Adrenal gland (tissue), 12 donors: ENCODE measurements around the gene ECI2. TPM values are rescaled to one million over a fixed set of nuclear protein-coding genes. Genes with fewer than 3 reads are reported as not detected.
A peak's percentile ranks its signal among the peaks of the same experiment; 100 is the strongest.

ENCODE experiments used
- DNase-seq, 7 donors: peaks; one replicate each; pipeline ENCODE4 v3.0.0-alpha.2; 2019 to 2020
- H3K27ac ChIP-seq, 5 donors: fragments of 200-600 bp; sonication (generic) in 4 of 5; 1 replicate in 3 of 5; 2 replicates in 2 of 5; pipeline versions ENCODE4 v1.5.1 to v1.8.0; 2016 to 2020; ENCODE audit warnings: mild to moderate bottlenecking in 1 of 5
- H3K27me3 ChIP-seq: fragments of 200-600 bp; 2 replicates; pipeline ENCODE4 v1.8.0; 2021
- H3K36me3 ChIP-seq, 2 donors: fragments of 200-600 bp; replicated peaks in 1 of 2; 1 replicate in 1 of 2; 2 replicates in 1 of 2; pipeline versions ENCODE4 v1.5.1 to v1.8.0; 2018 to 2022
- H3K4me1 ChIP-seq, 2 donors: fragments of 200-600 bp; replicated peaks in 1 of 2; 1 replicate in 1 of 2; 2 replicates in 1 of 2; pipeline versions ENCODE4 v1.5.1 to v1.8.0; 2018 to 2021
- H3K4me3 ChIP-seq, 4 donors: fragments of 200-600 bp; sonication (generic) in 3 of 4; one replicate each; pipeline ENCODE4 v1.5.1; 2016 to 2018
- H3K9me3 ChIP-seq, 3 donors: fragments of 200-600 bp; sonication (generic) in 1 of 3; replicated peaks in 1 of 3; 1 replicate in 2 of 3; 2 replicates in 1 of 3; pipeline versions ENCODE4 v1.5.1 to v1.8.0; 2016 to 2021
- CTCF ChIP-seq, 6 experiments: fragments of 450-650 bp in 4 of 6; fragments of 200-600 bp in 2 of 6; sonication (generic) in 1 of 6; IDR thresholded peaks; 1 replicate in 5 of 6; 2 replicates in 1 of 6; pipeline versions ENCODE4 v1.5.1 to v1.8.0; 2016 to 2021; ENCODE audit warnings: antibody characterized with exemption in 6 of 6, mild to moderate bottlenecking in 2 of 6, moderate library complexity in 1 of 6
- POLR2A ChIP-seq, 2 donors: fragments of 450-650 bp; IDR thresholded peaks; one replicate each; pipeline ENCODE4 v1.6.1; 2017; ENCODE audit warnings: antibody characterized with exemption in 2 of 2, mild to moderate bottlenecking in 2 of 2, moderate library complexity in 1 of 2
- WGBS, 4 donors: extraction: QIAGEN DNeasy Blood & Tissue Kit in 2 of 4; methylation state at CpG; one replicate each; pipeline versions ENCODE4 v1.1.5 to v1.1.7; 2013 to 2017; 5-methylcytosine and 5-hydroxymethylcytosine counted together
- intact Hi-C, 2 donors: fragments of 100-400 bp; cut with DNase I; formaldehyde crosslinking; loops; one replicate each; pipeline versions ENCODE4 v1.14.1 to v1.15.0; 2022 to 2023
- polyA plus RNA-seq, 3 donors: library from polyadenylated mRNA; stranded (reverse); fragments of 200-250 nt in 2 of 3; fragments of 350-450 nt in 1 of 3; fragmentation: Illumina TruSeq in 1 of 3; extraction: RNeasy Lipid Tissue Mini Kit (QIAGEN cat#74804) in 1 of 3; gene quantifications; one replicate each; pipeline ENCODE4 v1.2.3, GENCODE V29; 2013 to 2014
- total RNA-seq, 9 donors: library from RNA; depleted of rRNA in 4 of 9; stranded (reverse); fragments of >200 nt in 4 of 9; fragments of 120-200 nt in 1 of 9; fragmentation: NEBNext Ultra II Directional in 1 of 9; extraction: Animal tissue kit (Norgen Biotek cat#: 25700) in 1 of 9; gene quantifications; one replicate each; pipeline versions ENCODE4 v1.1.0 to v1.2.4, GENCODE V29; 2013 to 2023
- donor health status: healthy with polysubstance abuse.
- donor health status: Bipolar disorder and iron deficiency.
- donor health status: DM: yes; HTN: yes; CAD: no.
- donor health status: DM: no; HTN: no; CAD: no.
- donor health status: DM: no; HTN: no; CAD: no.
- donor health status: DM: yes; HTN: yes; CAD: no.

ECI2 gene
- total and polyA plus RNA-seq, 12 donors: 40.1 to 516 (median 158) TPM

- no peaks in the 10 kb centered on the region for H3K27me3 ChIP-seq
- H3K9me3 ChIP-seq: no peaks in the 10 kb centered on the region
- H3K36me3 ChIP-seq: no peaks in the 10 kb centered on the region
- TF ChIP-seq CTCF (IDR thresholded peaks at IDR 0.05): no peak
- no peak for TF ChIP-seq POLR2A (IDR thresholded peaks at IDR 0.05)
- H3K27ac ChIP-seq: no peak overlapping the region
- H3K4me3 ChIP-seq: no peak overlapping the region
- no peak for DNase-seq
- WGBS, 4 donors: 89 to 100% (median 92%) methylated on average over 1 of the region's 1 CpG
- peaks cover 8 to 25% of the 10 kb centered on the region in 2 donors for H3K4me1 ChIP-seq
- intact Hi-C loops: no loop called here
These were observed 27.0 kb upstream of the ECI2 start for GRCh38 chr6:4162370-4162769.

DNA sequence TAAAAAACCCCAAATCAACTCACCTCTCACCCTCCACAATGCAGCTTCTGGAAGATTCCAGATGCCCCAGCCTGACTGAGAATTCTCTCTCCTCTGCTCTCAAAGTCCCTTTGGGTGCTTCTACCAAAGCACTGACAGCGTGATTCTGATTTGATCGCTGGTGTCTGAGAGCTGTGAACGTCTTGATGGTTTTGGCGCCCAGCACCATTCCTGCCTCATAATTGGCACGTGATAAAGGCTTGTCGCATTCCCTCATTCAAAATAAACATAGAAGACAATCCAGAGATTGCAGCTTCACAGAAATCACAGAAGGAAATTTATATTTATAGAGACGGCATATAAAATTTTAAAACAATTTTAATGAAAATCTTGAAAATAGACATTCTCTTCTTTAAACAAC lies 24.1 kb upstream of the ECI2 start:
- TF ChIP-seq POLR2A (IDR thresholded peaks at IDR 0.05) (no peak), CTCF (IDR thresholded peaks at IDR 0.05) (no peak)
- DNase-seq: no peak
- H3K27ac ChIP-seq: no peak overlapping the region
- 90 to 96% (median 94%) methylated on average over 7 of the region's 7 CpGs for WGBS, 4 donors
- H3K36me3 ChIP-seq: no peaks in the 10 kb centered on the region
- peaks cover 4 to 23% of the 10 kb centered on the region in 2 donors for H3K4me1 ChIP-seq
- H3K9me3 ChIP-seq: no peaks in the 10 kb centered on the region
- intact Hi-C loops: loop anchor here (10.0 kb wide), 1 partner anchor 105 kb away; no protein-coding TSS in a partner anchor
- H3K4me3 ChIP-seq: no peak overlapping the region
- no peaks in the 10 kb centered on the region for H3K27me3 ChIP-seq

GRCh38 chr6:4157506-4157905 lies 22.1 kb upstream of the ECI2 start:
- 79 to 84% (median 81%) methylated on average over 12 of the region's 12 CpGs for WGBS, 4 donors
- H3K27ac ChIP-seq: no peak overlapping the region
- no peaks in the 10 kb centered on the region for H3K9me3 ChIP-seq
- H3K27me3 ChIP-seq: no peaks in the 10 kb centered on the region
- no peaks in the 10 kb centered on the region for H3K36me3 ChIP-seq
- H3K4me3 ChIP-seq: no peak overlapping the region
- intact Hi-C loops: loop anchor here (10.0 kb wide), 1 partner anchor 103 kb away; no protein-coding TSS in a partner anchor
- peaks cover 0 to 4% of the 10 kb centered on the region in 2 donors for H3K4me1 ChIP-seq
- no peak for DNase-seq
- TF ChIP-seq POLR2A (IDR thresholded peaks at IDR 0.05) (no peak), CTCF (IDR thresholded peaks at IDR 0.05) (no peak)

DNA sequence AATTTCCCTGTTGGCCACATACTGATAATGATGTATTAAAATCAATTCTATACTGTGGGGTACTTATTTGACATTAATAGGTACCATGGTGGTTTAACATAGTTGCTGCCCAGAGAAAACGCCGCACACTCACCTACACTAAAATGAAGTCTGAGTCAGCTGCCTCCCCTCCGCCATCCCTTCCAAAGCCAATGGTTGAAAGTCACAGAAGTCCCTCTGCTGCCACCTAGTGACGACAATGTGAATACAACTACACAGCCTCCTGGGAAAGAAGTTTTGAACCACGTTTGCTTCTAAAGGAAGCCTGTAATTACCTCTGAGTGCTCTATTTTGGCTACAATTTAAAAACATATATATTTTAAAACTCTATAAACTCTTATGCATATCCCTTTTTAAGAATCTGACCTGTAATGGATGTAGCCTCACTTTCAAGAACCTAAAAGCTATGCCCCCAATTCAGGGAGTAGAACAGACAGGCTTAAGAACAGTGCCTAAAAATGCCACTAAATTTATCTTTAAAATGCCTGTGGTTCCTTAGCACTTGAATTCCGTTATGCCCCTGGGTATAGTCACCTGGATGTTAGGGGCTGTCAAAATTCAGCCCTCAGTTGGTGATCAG lies 20.6 kb upstream of the ECI2 start:
- peaks cover 0 to 4% of the 10 kb centered on the region in 2 donors for H3K4me1 ChIP-seq
- H3K4me3 ChIP-seq: no peak overlapping the region
- 0 to 1% (median 0%) methylated on average over 6 of the region's 6 CpGs for WGBS, 4 donors
- intact Hi-C loops: loop anchor here (10.0 kb wide), 1 partner anchor 101 kb away; no protein-coding TSS in a partner anchor
- DNase-seq: peak; percentile 82 to 94 (median 85)
- no peak overlapping the region for H3K27ac ChIP-seq
- no peaks in the 10 kb centered on the region for H3K27me3 ChIP-seq
- TF ChIP-seq CTCF (IDR thresholded peaks at IDR 0.05) (peak; percentile 78 to 87 (median 84)), POLR2A (IDR thresholded peaks at IDR 0.05) (no peak)
- H3K36me3 ChIP-seq: no peaks in the 10 kb centered on the region
- no peaks in the 10 kb centered on the region for H3K9me3 ChIP-seq
